ENCODE data around the gene GFOD2.

The GFOD2 gene

GRCh38 chr16:67675999-67676398, 43.1 kb downstream of the GFOD2 start:
- H4K8ac ChIP-seq (ENCODE audit: low read depth, low read length), result no peak overlapping the region
- H2BK120ac ChIP-seq (ENCODE audit: insufficient read depth, low read length, poor library complexity), result peak overlapping the region; percentile 26
- H3K23ac ChIP-seq (ENCODE audit: low read length), result no peak overlapping the region
- peak overlapping the region; percentile 12 for H4K91ac ChIP-seq (ENCODE audit: low read depth, low read length)
- H3K27ac ChIP-seq (ENCODE audit: low read depth, low read length), result no peak overlapping the region
- WGBS (ENCODE audit: extremely low coverage, insufficient coverage, insufficient read length), result no CpG with 5 or more reads among the region's 7 CpGs
- peaks cover 16 to 23% of the 10 kb centered on the region in 2 experiments for H3K36me3 ChIP-seq (ENCODE audit: control insufficient read depth in 1 of 2, insufficient read depth in 2 of 2, low read length in 2 of 2)
- H3K4me3 ChIP-seq (ENCODE audit: low read depth, low read length), result no peak overlapping the region
- peak overlapping the region; percentile 58 for H3K18ac ChIP-seq (ENCODE audit: low read length)
- peaks cover 11 to 14% of the 10 kb centered on the region in 2 experiments for H3K4me1 ChIP-seq (ENCODE audit: control insufficient read depth in 1 of 2, insufficient read depth in 2 of 2, low read length in 2 of 2)
- no peak overlapping the region for H3K4ac ChIP-seq (ENCODE audit: low read depth, low read length)
- no peaks in the 10 kb centered on the region for H3K27me3 ChIP-seq (ENCODE audit: insufficient read depth, low read length)
- H2BK12ac ChIP-seq (ENCODE audit: low read length), result peak overlapping the region; percentile 68
- peaks cover 4% of the 10 kb centered on the region for H3K79me1 ChIP-seq (ENCODE audit: low read length)
- H2BK5ac ChIP-seq (ENCODE audit: low read depth, low read length, poor library complexity), result no peak overlapping the region
- no peak overlapping the region for H3K4me2 ChIP-seq (ENCODE audit: low read length)
- H3K14ac ChIP-seq (ENCODE audit: low read length), result no peak overlapping the region
- DNase-seq, result no peak
- H3K79me2 ChIP-seq (ENCODE audit: control insufficient read depth, insufficient read depth, low read length, poor library complexity), result no peaks in the 10 kb centered on the region
- no peak overlapping the region for H3K9ac ChIP-seq (ENCODE audit: low read length)
- no peak overlapping the region for H4K12ac ChIP-seq (ENCODE audit: low read depth, low read length)
- peak overlapping the region; percentile 90 for H2AK5ac ChIP-seq (ENCODE audit: low read length)
- H2AFZ ChIP-seq (ENCODE audit: insufficient read depth, low read length, poor library complexity), result no peak overlapping the region
- H3K9me3 ChIP-seq (ENCODE audit: insufficient read depth, low read depth, low read length), result no peaks in the 10 kb centered on the region

GRCh38 chr16:67675579-67675935, 43.6 kb downstream of the GFOD2 start:
- peak overlapping the region; percentile 12 for H4K91ac ChIP-seq (ENCODE audit: low read depth, low read length)
- H2BK120ac ChIP-seq (ENCODE audit: insufficient read depth, low read length, poor library complexity), result peak overlapping the region; percentile 26
- no peak overlapping the region for H3K9ac ChIP-seq (ENCODE audit: low read length)
- H3K4me3 ChIP-seq (ENCODE audit: low read depth, low read length), result no peak overlapping the region
- H3K4me1 ChIP-seq (ENCODE audit: control insufficient read depth in 1 of 2, insufficient read depth in 2 of 2, low read length in 2 of 2), result peaks cover 11 to 14% of the 10 kb centered on the region in 2 experiments
- H3K27me3 ChIP-seq (ENCODE audit: insufficient read depth, low read length), result no peaks in the 10 kb centered on the region
- no peak overlapping the region for H4K12ac ChIP-seq (ENCODE audit: low read depth, low read length)
- H3K18ac ChIP-seq (ENCODE audit: low read length), result peak overlapping the region; percentile 58
- no peak overlapping the region for H3K4me2 ChIP-seq (ENCODE audit: low read length)
- DNase-seq, result peak; percentile 69 to 81
- peaks cover 4% of the 10 kb centered on the region for H3K79me1 ChIP-seq (ENCODE audit: low read length)
- no peak overlapping the region for H4K8ac ChIP-seq (ENCODE audit: low read depth, low read length)
- no peak overlapping the region for H3K14ac ChIP-seq (ENCODE audit: low read length)
- H2AK5ac ChIP-seq (ENCODE audit: low read length), result peak overlapping the region; percentile 90
- H3K4ac ChIP-seq (ENCODE audit: low read depth, low read length), result no peak overlapping the region
- no peaks in the 10 kb centered on the region for H3K79me2 ChIP-seq (ENCODE audit: control insufficient read depth, insufficient read depth, low read length, poor library complexity)
- H3K23ac ChIP-seq (ENCODE audit: low read length), result no peak overlapping the region
- H3K36me3 ChIP-seq (ENCODE audit: control insufficient read depth in 1 of 2, insufficient read depth in 2 of 2, low read length in 2 of 2), result peaks cover 13 to 22% of the 10 kb centered on the region in 2 experiments
- WGBS (ENCODE audit: extremely low coverage, insufficient coverage, insufficient read length), result no CpG with 5 or more reads among the region's 17 CpGs
- no peak overlapping the region for H2BK5ac ChIP-seq (ENCODE audit: low read depth, low read length, poor library complexity)
- no peak overlapping the region for H2AFZ ChIP-seq (ENCODE audit: insufficient read depth, low read length, poor library complexity)
- H2BK12ac ChIP-seq (ENCODE audit: low read length), result peak overlapping the region; percentile 68
- no peaks in the 10 kb centered on the region for H3K9me3 ChIP-seq (ENCODE audit: insufficient read depth, low read depth, low read length)
- H3K27ac ChIP-seq (ENCODE audit: low read depth, low read length), result no peak overlapping the region

- H3K27ac ChIP-seq (ENCODE audit: low read depth, low read length), result no peak overlapping the region
- no peak overlapping the region for H3K9ac ChIP-seq (ENCODE audit: low read length)
- no peak overlapping the region for H3K4me2 ChIP-seq (ENCODE audit: low read length)
- no peak overlapping the region for H2AK5ac ChIP-seq (ENCODE audit: low read length)
- H3K4me3 ChIP-seq (ENCODE audit: low read depth, low read length), result no peak overlapping the region
- peaks cover 9 to 21% of the 10 kb centered on the region in 2 experiments for H3K36me3 ChIP-seq (ENCODE audit: control insufficient read depth in 1 of 2, insufficient read depth in 2 of 2, low read length in 2 of 2)
- H3K79me1 ChIP-seq (ENCODE audit: low read length), result peaks cover 4% of the 10 kb centered on the region
- H3K9me3 ChIP-seq (ENCODE audit: insufficient read depth, low read depth, low read length), result no peaks in the 10 kb centered on the region
- H3K18ac ChIP-seq (ENCODE audit: low read length), result no peak overlapping the region
- peaks cover 11 to 14% of the 10 kb centered on the region in 2 experiments for H3K4me1 ChIP-seq (ENCODE audit: control insufficient read depth in 1 of 2, insufficient read depth in 2 of 2, low read length in 2 of 2)
- no peak overlapping the region for H2BK12ac ChIP-seq (ENCODE audit: low read length)
- no peak overlapping the region for H3K14ac ChIP-seq (ENCODE audit: low read length)
- no peak overlapping the region for H3K23ac ChIP-seq (ENCODE audit: low read length)
- no peak overlapping the region for H4K8ac ChIP-seq (ENCODE audit: low read depth, low read length)
- no peak for DNase-seq
- no peaks in the 10 kb centered on the region for H3K27me3 ChIP-seq (ENCODE audit: insufficient read depth, low read length)
- no peak overlapping the region for H3K4ac ChIP-seq (ENCODE audit: low read depth, low read length)
- no CpG with 5 or more reads among the region's 28 CpGs for WGBS (ENCODE audit: extremely low coverage, insufficient coverage, insufficient read length)
- no peak overlapping the region for H2BK120ac ChIP-seq (ENCODE audit: insufficient read depth, low read length, poor library complexity)
- no peak overlapping the region for H2BK5ac ChIP-seq (ENCODE audit: low read depth, low read length, poor library complexity)
- no peak overlapping the region for H2AFZ ChIP-seq (ENCODE audit: insufficient read depth, low read length, poor library complexity)
- no peaks in the 10 kb centered on the region for H3K79me2 ChIP-seq (ENCODE audit: control insufficient read depth, insufficient read depth, low read length, poor library complexity)
- no peak overlapping the region for H4K12ac ChIP-seq (ENCODE audit: low read depth, low read length)
- H4K91ac ChIP-seq (ENCODE audit: low read depth, low read length), result no peak overlapping the region
Measured at GRCh38 chr16:67674851-67675578, 44.1 kb downstream of the GFOD2 start.

GRCh38 chr16:67673712-67674580, 45.2 kb downstream of the GFOD2 start:
- Histone ChIP-seq H2AK5ac (ENCODE audit: low read length) (no peak overlapping the region), H3K23ac (ENCODE audit: low read length) (no peak overlapping the region), H3K4me1 (ENCODE audit: control insufficient read depth in 1 of 2, insufficient read depth in 2 of 2, low read length in 2 of 2) (peaks cover 11 to 14% of the 10 kb centered on the region in 2 experiments), H3K4me2 (ENCODE audit: low read length) (no peak overlapping the region), H2BK5ac (ENCODE audit: low read depth, low read length, poor library complexity) (no peak overlapping the region), H3K4me3 (ENCODE audit: low read depth, low read length) (no peak overlapping the region), H3K79me1 (ENCODE audit: low read length) (peaks cover 4% of the 10 kb centered on the region), H2AFZ (ENCODE audit: insufficient read depth, low read length, poor library complexity) (no peak overlapping the region), H3K79me2 (ENCODE audit: control insufficient read depth, insufficient read depth, low read length, poor library complexity) (no peaks in the 10 kb centered on the region), H4K12ac (ENCODE audit: low read depth, low read length) (no peak overlapping the region), H4K8ac (ENCODE audit: low read depth, low read length) (no peak overlapping the region), H3K9me3 (ENCODE audit: insufficient read depth, low read depth, low read length) (no peaks in the 10 kb centered on the region), H2BK12ac (ENCODE audit: low read length) (no peak overlapping the region), H3K27me3 (ENCODE audit: insufficient read depth, low read length) (no peaks in the 10 kb centered on the region), H3K27ac (ENCODE audit: low read depth, low read length) (no peak overlapping the region), H3K14ac (ENCODE audit: low read length) (no peak overlapping the region), H3K4ac (ENCODE audit: low read depth, low read length) (no peak overlapping the region), H3K9ac (ENCODE audit: low read length) (no peak overlapping the region), H4K91ac (ENCODE audit: low read depth, low read length) (no peak overlapping the region), H3K36me3 (ENCODE audit: control insufficient read depth in 1 of 2, insufficient read depth in 2 of 2, low read length in 2 of 2) (peaks cover 7 to 18% of the 10 kb centered on the region in 2 experiments), H2BK120ac (ENCODE audit: insufficient read depth, low read length, poor library complexity) (no peak overlapping the region), H3K18ac (ENCODE audit: low read length) (no peak overlapping the region)
- no CpG with 5 or more reads among the region's 21 CpGs for WGBS (ENCODE audit: extremely low coverage, insufficient coverage, insufficient read length)
- no peak for DNase-seq
